DOHH2 (cell line): ENCODE results near the gene ZRANB1.

Experiments used
- H3F3A ChIP-seq: fragments of 200-600 bp; sonication (generic), shearing (Covaris generic); 2 replicates; pipeline ENCODE4 v1.6.0; 2016; ENCODE audit warnings: antibody characterized with exemption, mild to moderate bottlenecking; ENCODE audit not compliant: control insufficient read depth, insufficient read depth
- H3K27ac ChIP-seq: fragments of 200-600 bp; sonication (generic); 2 replicates; pipeline ENCODE4 v1.5.1; 2014; ENCODE audit warnings: low read depth, mild to moderate bottlenecking, low read length, moderate library complexity
- H3K27me3 ChIP-seq: fragments of 200-600 bp; sonication (generic); 2 replicates; pipeline ENCODE4 v1.6.1; 2014; ENCODE audit warnings: mild to moderate bottlenecking, low read length, mixed read lengths; ENCODE audit not compliant: control insufficient read depth
- H3K36me3 ChIP-seq: fragments of 200-600 bp; sonication (generic); 2 replicates; pipeline ENCODE4 v1.6.1; 2014; ENCODE audit warnings: mild to moderate bottlenecking, low read length, moderate library complexity, mixed read lengths; ENCODE audit not compliant: control insufficient read depth
- H3K4me1 ChIP-seq: fragments of 200-600 bp; sonication (generic); 2 replicates; pipeline ENCODE4 v1.6.1; 2014; ENCODE audit warnings: mild to moderate bottlenecking, low read length, mixed read lengths; ENCODE audit not compliant: control insufficient read depth
- H3K4me2 ChIP-seq: fragments of 200-600 bp; sonication (generic); 2 replicates; pipeline ENCODE4 v1.6.0; 2014; ENCODE audit warnings: mild to moderate bottlenecking, low read length, moderate library complexity
- H3K4me3 ChIP-seq: fragments of 200-600 bp; sonication (generic); 2 replicates; pipeline ENCODE4 v1.5.1; 2014; ENCODE audit warnings: mild to moderate bottlenecking, low read length, mixed read lengths
- H3K79me2 ChIP-seq: fragments of 200-600 bp; sonication (generic); 2 replicates; pipeline ENCODE4 v1.6.1; 2014; ENCODE audit warnings: mild to moderate bottlenecking, low read length, mixed read lengths; ENCODE audit not compliant: control insufficient read depth
- H3K9me2 ChIP-seq: fragments of 200-600 bp; sonication (generic); replicated peaks from 2 replicates; pipeline ENCODE4 v1.6.1; 2014; ENCODE audit warnings: mild to moderate bottlenecking, low read length, mixed read lengths; ENCODE audit not compliant: control insufficient read depth
- H3K9me3 ChIP-seq: fragments of 200-600 bp; sonication (generic); 2 replicates; pipeline ENCODE4 v1.6.1; 2014; ENCODE audit warnings: antibody characterized with exemption, low read length, mixed read lengths; ENCODE audit not compliant: control insufficient read depth, insufficient read depth
- H4K20me1 ChIP-seq: fragments of 200-600 bp; sonication (generic); 2 replicates; pipeline ENCODE4 v1.6.0; 2014; ENCODE audit warnings: low read depth, mild to moderate bottlenecking, antibody characterized with exemption, low read length, moderate library complexity; ENCODE audit not compliant: control insufficient read depth, insufficient read depth
- CTCF ChIP-seq: fragments of 200-600 bp; sonication (generic); IDR thresholded peaks from one replicate; pipeline ENCODE4 v1.5.1; 2014; ENCODE audit warnings: antibody characterized with exemption, mild to moderate bottlenecking, low read depth, low read length; ENCODE audit not compliant: poor library complexity, severe bottlenecking
- EZH2phosphoT487 ChIP-seq: fragments of 200-600 bp; sonication (generic); IDR thresholded peaks from 2 replicates; pipeline ENCODE4 v1.6.1; 2017; ENCODE audit warnings: borderline replicate concordance, mild to moderate bottlenecking, antibody characterized with exemption, low read length, moderate library complexity, mixed read lengths

ZRANB1 gene

GRCh38 chr10:125012851-125013528, 71.1 kb downstream of the ZRANB1 start:
- Histone ChIP-seq H4K20me1 (no peaks in the 10 kb centered on the region), H3K9me3 (no peaks in the 10 kb centered on the region), H3K4me1 (no peaks in the 10 kb centered on the region), H3F3A (no peaks in the 10 kb centered on the region), H3K36me3 (no peaks in the 10 kb centered on the region), H3K27me3 (no peaks in the 10 kb centered on the region), H3K27ac (no peak overlapping the region), H3K4me2 (no peak overlapping the region), H3K79me2 (no peaks in the 10 kb centered on the region), H3K4me3 (no peak overlapping the region), H3K9me2 (no peaks in the 10 kb centered on the region)
- TF ChIP-seq EZH2phosphoT487 (no peak), CTCF (no peak)

GRCh38 chr10:125013529-125013872, 71.6 kb downstream of the ZRANB1 start:
- Histone ChIP-seq H3K36me3 (no peaks in the 10 kb centered on the region), H4K20me1 (no peaks in the 10 kb centered on the region)
- TF ChIP-seq EZH2phosphoT487: no peak
- TF ChIP-seq CTCF: no peak

GRCh38 chr10:125014086-125014830, 72.3 kb downstream of the ZRANB1 start:
- no peak overlapping the region for H3K27ac ChIP-seq
- 0 out of 2 replicates have a peak, but pooled peaks cover 4% of the 10 kb centered on the region for H3K79me2 ChIP-seq
- H3K9me3 ChIP-seq: no peaks in the 10 kb centered on the region
- no peaks in the 10 kb centered on the region for H3K36me3 ChIP-seq
- no peaks in the 10 kb centered on the region for H3K9me2 ChIP-seq
- H4K20me1 ChIP-seq: no peaks in the 10 kb centered on the region
- no peaks in the 10 kb centered on the region for H3F3A ChIP-seq
- H3K4me3 ChIP-seq: no peak overlapping the region
- no peaks in the 10 kb centered on the region for H3K27me3 ChIP-seq
- TF ChIP-seq EZH2phosphoT487: no peak
- no peak for TF ChIP-seq CTCF
- H3K4me2 ChIP-seq: no peak overlapping the region
- peaks cover 8% of the 10 kb centered on the region for H3K4me1 ChIP-seq

More at GRCh38 chr10:125013529-125013872, 71.6 kb downstream of the ZRANB1 start:
- H3K4me2 ChIP-seq: no peak overlapping the region
- no peaks in the 10 kb centered on the region for H3K27me3 ChIP-seq
- H3K79me2 ChIP-seq: no peaks in the 10 kb centered on the region
- H3F3A ChIP-seq: no peaks in the 10 kb centered on the region
- H3K9me3 ChIP-seq: no peaks in the 10 kb centered on the region
- peaks cover under 1% of the 10 kb centered on the region for H3K4me1 ChIP-seq
- H3K9me2 ChIP-seq: no peaks in the 10 kb centered on the region
- no peak overlapping the region for H3K4me3 ChIP-seq
- no peak overlapping the region for H3K27ac ChIP-seq
